ENCODE measurements around the gene GALM. TPM values are rescaled to one million over a fixed set of nuclear protein-coding genes. Genes with fewer than 3 reads are reported as not detected.

Gene GALM
- total and polyA plus RNA-seq, 2 donors (not counting 3 experiments of a cell fraction or from before 2014, with no cell fraction given): 4.8 to 6.1 TPM

DNA sequence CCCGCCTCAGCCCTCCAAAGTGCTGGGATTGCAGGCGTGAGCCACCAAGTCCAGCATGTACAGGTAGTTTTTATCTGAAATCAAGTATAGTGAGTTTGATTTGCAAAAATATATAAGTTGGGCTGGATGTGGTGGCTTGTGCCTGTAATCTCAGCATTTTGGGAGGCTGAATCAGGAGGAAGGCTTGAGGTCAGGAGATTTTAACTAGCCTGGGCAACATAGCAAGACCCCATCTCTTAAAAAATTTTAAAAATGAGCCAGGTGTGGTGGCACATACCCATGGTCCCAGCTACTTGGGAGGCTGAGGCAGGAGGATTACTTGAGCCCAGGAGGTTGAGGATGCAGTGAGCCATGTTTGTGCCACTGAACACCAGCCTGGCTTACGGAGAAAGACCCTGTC lies 5.6 kb upstream of the GALM start:
- Histone ChIP-seq H3K9ac (replicated peaks; ENCODE audit: extremely low read depth, insufficient read depth, low read length) (no peak overlapping the region), H2AFZ (ENCODE audit: low read depth, low read length) (no peak overlapping the region), H3K9me1 (replicated peaks; ENCODE audit: control insufficient read depth, extremely low read depth, insufficient read depth, low read length) (no peaks in the 10 kb centered on the region), H3K36me3 (ENCODE audit: control insufficient read depth in 2 of 2, extremely low read depth in 1 of 2, insufficient read depth in 2 of 2, low read length in 2 of 2) (no peaks in the 10 kb centered on the region), H3K27me3 (ENCODE audit: control insufficient read depth in 2 of 2, insufficient read depth in 2 of 2, low read length in 2 of 2) (no peaks in the 10 kb centered on the region), H3K27ac (ENCODE audit: insufficient read depth, low read depth, low read length) (no peak overlapping the region), H3K4me1 (ENCODE audit: control insufficient read depth, extremely low read depth, insufficient read depth, low read length) (no peaks in the 10 kb centered on the region), H4K20me1 (replicated peaks; ENCODE audit: control insufficient read depth, extremely low read depth, insufficient read depth, low read length) (no peaks in the 10 kb centered on the region), H3K79me2 (ENCODE audit: control insufficient read depth, insufficient read depth, low read length) (no peaks in the 10 kb centered on the region), H3K9me3 (replicated peaks; ENCODE audit: control insufficient read depth, insufficient read depth, low read length) (no peaks in the 10 kb centered on the region), H3K4me3 (replicated peaks in 1 of 3; ENCODE audit: insufficient read depth in 1 of 3, low read depth in 1 of 3, low read length in 3 of 3) (no peak overlapping the region), H3K4me2 (ENCODE audit: insufficient read depth, low read length) (no peak overlapping the region)
- DNase-seq (ENCODE audit: low read depth, low spot score) (no peak), FAIRE-seq (no peak)
- intact Hi-C loops (cut with micrococcal nuclease) (no loop called here), dilution Hi-C loops (cut with MboI; ENCODE audit: extremely low pct_ligation_motif_present, low sequenced_read_pairs) (no loop called here)
- TF ChIP-seq POLR2A (IDR thresholded peaks at IDR 0.05; ENCODE audit: low read depth, low read length): no peak
- no peak for TF ChIP-seq POLR2AphosphoS5 (IDR thresholded peaks at IDR 0.05; ENCODE audit: insufficient read depth, low read depth, low read length)
- TF ChIP-seq GATA2 (IDR thresholded peaks at IDR 0.05; ENCODE audit: insufficient read depth, insufficient read length, low read depth, low read length): no peak
- TF ChIP-seq MYC (IDR thresholded peaks at IDR 0.05; ENCODE audit: low read depth, low read length): no peak
- TF ChIP-seq JUN (IDR thresholded peaks at IDR 0.05; ENCODE audit: borderline replicate concordance, insufficient read depth, insufficient read length, low read depth): no peak
- TF ChIP-seq, protein P1, sequence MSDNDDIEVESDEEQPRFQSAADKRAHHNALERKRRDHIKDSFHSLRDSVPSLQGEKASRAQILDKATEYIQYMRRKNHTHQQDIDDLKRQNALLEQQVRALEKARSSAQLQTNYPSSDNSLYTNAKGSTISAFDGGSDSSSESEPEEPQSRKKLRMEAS (IDR thresholded peaks at IDR 0.05; ENCODE audit: insufficient read depth, insufficient read length): no peak
- no peak for TF ChIP-seq EZH2 (IDR thresholded peaks at IDR 0.05; ENCODE audit: borderline replicate concordance, low read depth, low read length, severe bottlenecking)
- TF ChIP-seq, protein P2, sequence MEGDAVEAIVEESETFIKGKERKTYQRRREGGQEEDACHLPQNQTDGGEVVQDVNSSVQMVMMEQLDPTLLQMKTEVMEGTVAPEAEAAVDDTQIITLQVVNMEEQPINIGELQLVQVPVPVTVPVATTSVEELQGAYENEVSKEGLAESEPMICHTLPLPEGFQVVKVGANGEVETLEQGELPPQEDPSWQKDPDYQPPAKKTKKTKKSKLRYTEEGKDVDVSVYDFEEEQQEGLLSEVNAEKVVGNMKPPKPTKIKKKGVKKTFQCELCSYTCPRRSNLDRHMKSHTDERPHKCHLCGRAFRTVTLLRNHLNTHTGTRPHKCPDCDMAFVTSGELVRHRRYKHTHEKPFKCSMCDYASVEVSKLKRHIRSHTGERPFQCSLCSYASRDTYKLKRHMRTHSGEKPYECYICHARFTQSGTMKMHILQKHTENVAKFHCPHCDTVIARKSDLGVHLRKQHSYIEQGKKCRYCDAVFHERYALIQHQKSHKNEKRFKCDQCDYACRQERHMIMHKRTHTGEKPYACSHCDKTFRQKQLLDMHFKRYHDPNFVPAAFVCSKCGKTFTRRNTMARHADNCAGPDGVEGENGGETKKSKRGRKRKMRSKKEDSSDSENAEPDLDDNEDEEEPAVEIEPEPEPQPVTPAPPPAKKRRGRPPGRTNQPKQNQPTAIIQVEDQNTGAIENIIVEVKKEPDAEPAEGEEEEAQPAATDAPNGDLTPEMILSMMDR (IDR thresholded peaks at IDR 0.05; ENCODE audit: extremely low read depth in 1 of 2, insufficient read depth in 1 of 2, low read depth in 1 of 2, low read length in 2 of 2): no peak
- no peak for TF ChIP-seq FOS (IDR thresholded peaks at IDR 0.05; ENCODE audit: borderline replicate concordance, insufficient read depth, low read length)
- ChIA-PET CTCF (interaction anchor here (1.2 kb wide), 1 partner anchor 97 kb away, joined by 3 read pairs; no protein-coding TSS in a partner anchor), POLR2A (no interaction called here)
- BruUV-seq (replicated peaks): no TSS peak

Measured in endothelial cell of umbilical vein (primary cell).